Measurements from ENCODE around the gene PPP1R17.

PPP1R17 gene

GRCh38 chr7:31687024-31687748, at the start of gene PPP1R17:
TSS of gene PPP1R17 (plus strand) at chr7:31687215. CDS start at chr7:31692442, 5,227 bp downstream.
- in situ Hi-C loops (cut with HindIII; ENCODE audit: low sequenced_read_pairs) = no loop called here

GRCh38 chr7:31640381-31640780, 46.6 kb upstream of the PPP1R17 start:
- in situ Hi-C loops (cut with HindIII; ENCODE audit: low sequenced_read_pairs) = no loop called here

GRCh38 chr7:31642681-31643115, 44.3 kb upstream of the PPP1R17 start:
- in situ Hi-C loops (cut with HindIII; ENCODE audit: low sequenced_read_pairs) = no loop called here

GRCh38 chr7:31646942-31647341, 40.1 kb upstream of the PPP1R17 start:
- in situ Hi-C loops (cut with HindIII; ENCODE audit: low sequenced_read_pairs) = no loop called here

GRCh38 chr7:31647511-31647910, 39.5 kb upstream of the PPP1R17 start:
- in situ Hi-C loops (cut with HindIII; ENCODE audit: low sequenced_read_pairs) = no loop called here

- in situ Hi-C loops (cut with HindIII; ENCODE audit: low sequenced_read_pairs) = no loop called here
These were observed 38.7 kb upstream of the PPP1R17 start for GRCh38 chr7:31648288-31648687.

GRCh38 chr7:31648880-31649279, 38.1 kb upstream of the PPP1R17 start:
- in situ Hi-C loops (cut with HindIII; ENCODE audit: low sequenced_read_pairs) = no loop called here

GRCh38 chr7:31651234-31652062, 35.6 kb upstream of the PPP1R17 start:
- in situ Hi-C loops (cut with HindIII; ENCODE audit: low sequenced_read_pairs) = no loop called here

GRCh38 chr7:31652063-31652326, 35.0 kb upstream of the PPP1R17 start:
- in situ Hi-C loops (cut with HindIII; ENCODE audit: low sequenced_read_pairs) = no loop called here

- in situ Hi-C loops (cut with HindIII; ENCODE audit: low sequenced_read_pairs) = no loop called here
These were observed 23.9 kb upstream of the PPP1R17 start for GRCh38 chr7:31663072-31663471.

GRCh38 chr7:31664890-31665289, 22.1 kb upstream of the PPP1R17 start:
- in situ Hi-C loops (cut with HindIII; ENCODE audit: low sequenced_read_pairs) = no loop called here

GRCh38 chr7:31665546-31665945, 21.5 kb upstream of the PPP1R17 start:
- in situ Hi-C loops (cut with HindIII; ENCODE audit: low sequenced_read_pairs) = no loop called here

GRCh38 chr7:31669461-31669860, 17.6 kb upstream of the PPP1R17 start:
- in situ Hi-C loops (cut with HindIII; ENCODE audit: low sequenced_read_pairs) = no loop called here

GRCh38 chr7:31679574-31680305, 7.3 kb upstream of the PPP1R17 start:
- in situ Hi-C loops (cut with HindIII; ENCODE audit: low sequenced_read_pairs) = no loop called here

- in situ Hi-C loops (cut with HindIII; ENCODE audit: low sequenced_read_pairs) = no loop called here
These were observed 3.4 kb upstream of the PPP1R17 start for GRCh38 chr7:31683445-31684225.

GRCh38 chr7:31688372-31688771, 1.4 kb downstream of the PPP1R17 start:
- in situ Hi-C loops (cut with HindIII; ENCODE audit: low sequenced_read_pairs) = no loop called here

GRCh38 chr7:31688996-31689395, 2.0 kb downstream of the PPP1R17 start:
- in situ Hi-C loops (cut with HindIII; ENCODE audit: low sequenced_read_pairs) = no loop called here

GRCh38 chr7:31690935-31691334, 3.9 kb downstream of the PPP1R17 start:
- in situ Hi-C loops (cut with HindIII; ENCODE audit: low sequenced_read_pairs) = no loop called here

GRCh38 chr7:31692451-31692850, 5.4 kb downstream of the PPP1R17 start:
- in situ Hi-C loops (cut with HindIII; ENCODE audit: low sequenced_read_pairs) = no loop called here

GRCh38 chr7:31692871-31693270, 5.9 kb downstream of the PPP1R17 start:
- in situ Hi-C loops (cut with HindIII; ENCODE audit: low sequenced_read_pairs) = no loop called here
